H9 (cell line): Measurements from ENCODE around the gene MTF1. TPM values are rescaled to one million over a fixed set of nuclear protein-coding genes. Genes with fewer than 3 reads are reported as not detected.

Experiments
- DNase-seq: peaks from one replicate; pipeline ENCODE4 v3.0.0-alpha.2; 2017
- H2AFZ ChIP-seq: one replicate; pipeline ENCODE4 v1.6.1; 2013; ENCODE audit warnings: mild to moderate bottlenecking, low read length, control low read depth, moderate library complexity
- H2AK5ac ChIP-seq: 2 replicates; pipeline ENCODE4 v1.6.1; 2013; ENCODE audit warnings: low read length, control low read depth, mixed read lengths; ENCODE audit not compliant: insufficient read length
- H2BK120ac ChIP-seq: one replicate; pipeline ENCODE4 v1.6.1; 2013; ENCODE audit warnings: low read depth, mild to moderate bottlenecking, low read length, control low read depth, inconsistent platforms; ENCODE audit not compliant: poor library complexity, severe bottlenecking
- H2BK12ac ChIP-seq: 2 replicates; pipeline ENCODE4 v1.6.1; 2013; ENCODE audit warnings: low read length, control low read depth, mixed read lengths, low read depth; ENCODE audit not compliant: insufficient read length
- H2BK15ac ChIP-seq: 2 replicates; pipeline ENCODE4 v1.6.1; 2013; ENCODE audit warnings: low read depth, low read length, control low read depth
- H2BK20ac ChIP-seq: one replicate; pipeline ENCODE4 v1.6.1; 2013; ENCODE audit warnings: low read depth, mild to moderate bottlenecking, low read length, control low read depth, inconsistent platforms; ENCODE audit not compliant: poor library complexity, severe bottlenecking
- H2BK5ac ChIP-seq: 2 replicates; pipeline ENCODE4 v1.6.1; 2013; ENCODE audit warnings: low read length, control low read depth, mixed read lengths; ENCODE audit not compliant: insufficient read length
- H3K14ac ChIP-seq: 2 replicates; pipeline ENCODE4 v1.6.1; 2013; ENCODE audit warnings: low read length, control low read depth; ENCODE audit not compliant: insufficient read depth
- H3K18ac ChIP-seq: 2 replicates; pipeline ENCODE4 v1.6.1; 2013; ENCODE audit warnings: low read depth, mild to moderate bottlenecking, mixed read lengths, low read length, control low read depth; ENCODE audit not compliant: insufficient read length
- H3K23ac ChIP-seq: 2 replicates; pipeline ENCODE4 v1.6.1; 2013; ENCODE audit warnings: low read length, control low read depth, mixed read lengths, low read depth; ENCODE audit not compliant: insufficient read length
- H3K23me2 ChIP-seq: 2 replicates; pipeline ENCODE4 v1.6.1; 2013; ENCODE audit warnings: low read depth, mild to moderate bottlenecking, mixed read lengths, low read length, control low read depth; ENCODE audit not compliant: insufficient read length, poor library complexity, severe bottlenecking
- H3K27ac ChIP-seq: 2 replicates; pipeline ENCODE4 v1.5.1; 2013; ENCODE audit warnings: low read length, control low read depth, mixed read lengths, low read depth; ENCODE audit not compliant: insufficient read length
- H3K27me3 ChIP-seq: 2 replicates; pipeline ENCODE4 v1.6.1; 2013; ENCODE audit warnings: low read length, control low read depth, inconsistent platforms; ENCODE audit not compliant: insufficient read depth
- H3K4ac ChIP-seq: 2 replicates; pipeline ENCODE4 v1.6.1; 2013; ENCODE audit warnings: low read depth, mild to moderate bottlenecking, control low read depth, inconsistent platforms, low read length, moderate library complexity
- H3K4me1 ChIP-seq: 2 replicates; pipeline ENCODE4 v1.6.1; 2013; ENCODE audit warnings: low read length, control low read depth, inconsistent platforms; ENCODE audit not compliant: insufficient read depth
- H3K4me2 ChIP-seq: 2 replicates; pipeline ENCODE4 v1.6.1; 2013; ENCODE audit warnings: low read length, control low read depth, mixed read lengths; ENCODE audit not compliant: insufficient read length, insufficient read depth
- H3K56ac ChIP-seq: 2 replicates; pipeline ENCODE4 v1.6.1; 2013; ENCODE audit warnings: low read depth, mild to moderate bottlenecking, mixed read lengths, low read length, control low read depth; ENCODE audit not compliant: insufficient read length
- H3K79me1 ChIP-seq: 2 replicates; pipeline ENCODE4 v1.6.1; 2013; ENCODE audit warnings: low read depth, mild to moderate bottlenecking, moderate library complexity, low read length, control low read depth, inconsistent platforms; ENCODE audit not compliant: insufficient read depth, poor library complexity, severe bottlenecking
- H3K79me2 ChIP-seq: 2 replicates; pipeline ENCODE4 v1.6.1; 2013; ENCODE audit warnings: low read length, control low read depth, inconsistent platforms; ENCODE audit not compliant: insufficient read depth
- H3K9ac ChIP-seq: 2 replicates; pipeline ENCODE4 v1.6.1; 2013; ENCODE audit warnings: low read length, control low read depth, mixed read lengths; ENCODE audit not compliant: insufficient read length; ENCODE audit errors: extremely low read depth
- H3K9me3 ChIP-seq: one replicate; pipeline ENCODE4 v1.6.1; 2013; ENCODE audit warnings: low read depth, low read length, inconsistent platforms; ENCODE audit not compliant: control insufficient read depth
- H3T11ph ChIP-seq: one replicate; pipeline ENCODE4 v1.6.1; 2013; ENCODE audit warnings: mild to moderate bottlenecking, low read length, control low read depth, inconsistent platforms
- H4K20me1 ChIP-seq: one replicate; pipeline ENCODE4 v1.6.1; 2013; ENCODE audit not compliant: control insufficient read depth, insufficient read length, insufficient read depth
- H4K5ac ChIP-seq: 2 replicates; pipeline ENCODE4 v1.6.1; 2013; ENCODE audit warnings: low read depth, mild to moderate bottlenecking, mixed read lengths, low read length, control low read depth; ENCODE audit not compliant: insufficient read length
- H4K8ac ChIP-seq: replicated peaks from 2 replicates; pipeline ENCODE4 v1.6.1; 2013; ENCODE audit warnings: low read length, control low read depth, mixed read lengths, low read depth; ENCODE audit not compliant: insufficient read length
- H4K91ac ChIP-seq: 2 replicates; pipeline ENCODE4 v1.6.1; 2013; ENCODE audit warnings: low read depth, mild to moderate bottlenecking, moderate library complexity, mixed read lengths, low read length, control low read depth; ENCODE audit not compliant: insufficient read length
- H3K27ac Mint-ChIP-seq, 3 experiments: 2 replicates in 2 of 3; 3 replicates in 1 of 3; pipeline ENCODE4 v1.8.0; 2020 to 2021; ENCODE audit warnings: mixed read lengths in 3 of 3, mild to moderate bottlenecking in 1 of 3, moderate library complexity in 1 of 3
- H3K27me3 Mint-ChIP-seq: 2 replicates; pipeline ENCODE4 v1.8.0; 2021; ENCODE audit warnings: low read depth, mild to moderate bottlenecking, moderate library complexity, mixed read lengths
- H3K36me3 Mint-ChIP-seq, 3 experiments: 2 replicates in 2 of 3; 3 replicates in 1 of 3; pipeline ENCODE4 v1.8.0; 2020 to 2021; ENCODE audit warnings: low read depth in 3 of 3, mixed read lengths in 3 of 3; ENCODE audit not compliant: insufficient read depth in 1 of 3
- H3K4me1 Mint-ChIP-seq, 2 experiments: 2 replicates each; pipeline ENCODE4 v1.8.0; 2020; ENCODE audit warnings: mixed read lengths in 2 of 2
- H3K4me3 Mint-ChIP-seq, 2 experiments: 2 replicates in 1 of 2; 3 replicates in 1 of 2; pipeline ENCODE4 v1.8.0; 2020 to 2021; ENCODE audit warnings: mild to moderate bottlenecking in 2 of 2, mixed read lengths in 2 of 2, moderate library complexity in 1 of 2
- H3K9me3 Mint-ChIP-seq, 2 experiments: 2 replicates in 1 of 2; 3 replicates in 1 of 2; pipeline ENCODE4 v1.8.0; 2020; ENCODE audit warnings: mild to moderate bottlenecking in 2 of 2, mixed read lengths in 2 of 2, moderate library complexity in 1 of 2
- CTCF ChIP-seq: fragments of 200-600 bp; sonication (generic); conservative IDR thresholded peaks from 3 replicates; pipeline ENCODE4 v1.8.0; 2021; ENCODE audit warnings: antibody characterized with exemption, mild to moderate bottlenecking
- WGBS: extraction: QIAGEN DNeasy Blood & Tissue Kit; methylation state at CpG from one replicate; pipeline ENCODE4 v1.1.7; 2013; ENCODE audit warnings: missing lambda C conversion rate, low lambda C conversion rate, mixed read lengths; ENCODE audit not compliant: insufficient read length; ENCODE audit errors: extremely low coverage; 5-methylcytosine and 5-hydroxymethylcytosine counted together
- total RNA-seq: library from RNA; stranded (reverse); gene quantifications from 2 replicates; pipeline ENCODE4 v1.2.1, GENCODE V29; 2021

The MTF1 gene
- total RNA-seq, 1 experiment from 2014 or later: 17.0 TPM

DNA sequence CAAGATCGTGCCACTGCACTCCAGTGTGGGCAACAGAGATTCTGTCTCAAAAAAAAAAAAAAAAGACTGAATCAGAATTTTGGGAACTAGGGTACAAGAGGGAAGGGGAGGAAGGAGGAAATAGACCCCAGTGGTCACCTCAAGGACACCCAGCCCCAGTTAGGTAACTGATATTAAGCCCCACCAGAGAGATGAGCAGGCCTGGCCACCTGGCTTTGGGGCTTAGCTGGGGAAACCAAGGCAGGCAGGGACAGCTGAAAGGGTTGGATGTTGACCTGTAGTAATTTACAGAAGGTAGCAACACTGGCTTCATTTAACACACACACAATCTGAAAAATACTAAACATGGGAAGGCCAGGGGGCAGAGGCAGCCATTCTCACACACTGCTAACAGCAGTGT lies 57.0 kb downstream of the MTF1 start:
- peaks cover 45 to 90% (median 67%) of the 10 kb centered on the region in 3 experiments for H3K36me3 Mint-ChIP-seq
- no peak overlapping the region for H2AFZ ChIP-seq

More for the DNA sequence above, 57.0 kb downstream of the MTF1 start:
- Histone ChIP-seq H3K9me3 (no peaks in the 10 kb centered on the region), H4K5ac (no peak overlapping the region), H2BK15ac (no peak overlapping the region), H3K79me2 (peaks cover 7% of the 10 kb centered on the region; the same call in 1 of the 2 replicates), H3K14ac (no peak overlapping the region), H3K18ac (no peak overlapping the region), H4K20me1 (no peaks in the 10 kb centered on the region), H3K27me3 (no peaks in the 10 kb centered on the region), H2AK5ac (no peak overlapping the region), H3K23ac (no peak overlapping the region), H4K8ac (no peak overlapping the region), H3T11ph (no peak overlapping the region), H3K4ac (no peak overlapping the region), H3K56ac (no peak overlapping the region), H2BK5ac (no peak overlapping the region), H3K79me1 (peaks cover 9% of the 10 kb centered on the region), H4K91ac (no peak overlapping the region), H3K27ac (no peak overlapping the region), H2BK120ac (no peak overlapping the region), H3K4me2 (no peak overlapping the region), H3K23me2 (peaks cover 7% of the 10 kb centered on the region), H3K9ac (no peak overlapping the region), H3K4me1 (no peaks in the 10 kb centered on the region; the same call in 1 of the 2 replicates), H2BK12ac (no peak overlapping the region), H2BK20ac (no peak overlapping the region)
- Mint-ChIP-seq H3K27me3 (no peaks in the 10 kb centered on the region), H3K27ac (no peak overlapping the region), H3K4me1 (peaks cover 0 to 4% of the 10 kb centered on the region in 2 experiments; a peak in 2 of 4 replicates), H3K4me3 (no peak overlapping the region), H3K9me3 (no peaks in the 10 kb centered on the region)
- TF ChIP-seq CTCF: no peak
- no CpG with 5 or more reads among the region's 1 CpG for WGBS
- no peak for DNase-seq
